IPS DF 4.7 (cell line): ENCODE data around the gene TMEM220.

Source experiments
- DNase-seq: peaks from one replicate; pipeline ENCODE4 v3.0.0-alpha.2; 2013; ENCODE audit warnings: low spot score; ENCODE audit errors: extremely low read depth

TMEM220 gene

DNA sequence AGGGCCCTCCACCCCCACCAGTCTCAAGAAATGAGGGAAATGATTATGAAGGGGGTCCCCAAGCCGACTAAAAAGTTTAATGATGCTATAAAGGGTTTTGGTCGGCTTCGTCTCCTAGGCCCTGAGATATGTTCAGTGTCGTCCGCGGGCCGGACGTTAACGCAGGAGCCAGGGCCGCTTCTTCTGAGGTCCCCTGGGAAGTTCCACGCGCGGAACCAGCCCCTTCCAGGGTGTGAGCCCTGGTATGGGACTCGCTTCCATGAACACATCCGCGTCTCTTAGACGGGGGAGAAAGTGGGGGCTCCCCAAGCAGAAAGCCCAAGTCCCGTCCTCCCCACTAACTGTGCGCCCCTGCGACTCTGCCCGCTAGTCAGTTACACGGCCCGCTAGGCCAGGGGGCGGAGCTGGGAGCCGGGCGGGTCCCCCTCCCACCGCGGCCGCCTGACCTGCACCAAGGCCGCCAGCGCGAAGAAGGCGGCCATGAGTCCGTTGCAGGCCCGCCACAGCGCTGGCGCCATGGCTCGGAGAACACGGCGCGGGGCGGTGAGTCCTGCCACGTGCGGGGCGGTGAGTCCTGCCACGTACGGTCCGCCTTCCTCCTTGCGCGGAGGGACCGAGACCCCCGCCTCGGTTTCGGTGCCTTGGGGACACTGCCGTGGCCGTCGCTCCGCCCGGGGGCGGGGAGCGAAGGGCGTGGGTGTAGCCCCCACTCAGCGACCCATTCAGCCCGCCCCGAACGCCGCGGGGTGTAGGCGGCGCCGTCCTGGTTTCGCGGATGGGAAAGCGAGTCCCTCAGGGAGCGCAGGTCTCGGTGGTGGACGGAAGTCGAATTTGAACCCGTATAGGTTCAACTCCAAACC, at the start of gene TMEM220:
Gene TMEM220, minus strand, starts transcription at position 690 of the 860 bp plus-strand sequence. Its CDS starts 172 bp downstream, at position 518.
- DNase-seq = no peak

- no peak for DNase-seq
These were observed 49.8 kb upstream of the TMEM220 start for GRCh38 chr17:10779609-10780008.

DNA sequence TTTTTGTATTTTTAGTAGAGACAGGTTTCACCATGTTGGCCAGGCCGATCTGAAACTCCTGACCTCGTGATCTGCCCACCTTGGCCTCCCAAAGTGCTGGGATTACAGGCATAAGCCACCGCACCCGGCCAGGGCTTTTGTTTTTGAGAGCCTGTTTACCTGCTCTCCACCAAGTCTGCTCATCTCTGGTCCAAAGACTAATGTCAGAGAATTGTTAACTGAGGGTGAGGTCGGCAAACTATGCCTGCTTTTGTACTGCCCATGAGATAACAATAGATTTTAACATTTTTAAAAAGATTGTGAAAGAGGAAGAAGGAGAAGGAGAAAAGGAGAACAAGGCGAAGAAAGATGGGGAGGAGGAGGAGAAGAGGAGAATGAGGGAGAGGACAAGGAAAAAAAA, 48.1 kb upstream of the TMEM220 start:
- no peak for DNase-seq

DNA sequence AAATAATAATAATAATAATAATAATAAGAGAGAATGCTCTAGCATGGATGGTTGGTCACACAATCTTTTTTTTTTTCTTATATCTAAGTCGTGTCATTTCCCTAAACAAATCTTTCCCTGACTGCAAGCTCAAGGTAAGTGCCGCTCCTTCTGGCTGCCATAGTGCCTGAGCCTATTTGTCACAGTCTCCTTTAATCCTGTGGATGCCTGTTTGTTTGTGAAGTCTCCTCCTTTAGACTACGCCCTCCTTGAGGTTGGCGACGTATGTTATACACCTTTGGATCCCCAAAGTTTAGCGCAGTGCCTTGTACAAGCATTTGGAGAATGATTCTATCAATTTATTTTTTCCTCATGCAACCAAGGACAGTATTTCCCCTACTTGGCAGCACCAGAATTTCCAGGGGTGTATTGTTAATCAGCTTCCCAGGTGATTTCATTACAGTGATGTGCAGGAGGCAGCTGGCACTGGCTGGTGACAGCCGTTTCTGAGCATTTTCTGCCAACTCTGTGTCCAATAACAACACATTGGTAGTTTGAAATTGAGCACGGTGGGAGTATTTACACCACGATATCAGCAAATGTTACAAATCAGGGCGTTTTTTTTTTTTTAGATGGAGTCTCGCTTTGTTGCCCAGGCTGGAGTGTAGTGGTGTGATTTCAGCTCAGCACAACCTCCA, 47.4 kb upstream of the TMEM220 start:
- DNase-seq = no peak

DNA sequence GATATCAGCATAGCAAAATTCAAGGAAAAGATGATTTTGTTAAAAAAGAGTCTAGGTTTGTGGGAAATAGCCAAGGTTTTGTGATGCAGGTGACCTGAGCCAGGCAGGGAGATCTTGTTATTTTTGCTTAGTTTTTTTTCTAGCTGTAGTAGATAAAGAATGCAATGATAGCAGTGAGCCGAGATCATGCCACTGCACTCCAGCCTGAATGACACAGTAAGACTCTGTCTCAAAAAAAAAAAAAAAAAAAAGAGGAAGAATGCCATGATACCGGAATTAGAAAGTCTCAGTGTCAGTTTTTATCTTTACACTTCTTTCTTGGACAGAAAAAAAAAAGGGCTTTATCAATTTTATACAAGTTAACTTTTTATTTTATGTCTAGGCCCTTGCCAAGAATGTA, 46.6 kb upstream of the TMEM220 start:
- DNase-seq = no peak

DNA sequence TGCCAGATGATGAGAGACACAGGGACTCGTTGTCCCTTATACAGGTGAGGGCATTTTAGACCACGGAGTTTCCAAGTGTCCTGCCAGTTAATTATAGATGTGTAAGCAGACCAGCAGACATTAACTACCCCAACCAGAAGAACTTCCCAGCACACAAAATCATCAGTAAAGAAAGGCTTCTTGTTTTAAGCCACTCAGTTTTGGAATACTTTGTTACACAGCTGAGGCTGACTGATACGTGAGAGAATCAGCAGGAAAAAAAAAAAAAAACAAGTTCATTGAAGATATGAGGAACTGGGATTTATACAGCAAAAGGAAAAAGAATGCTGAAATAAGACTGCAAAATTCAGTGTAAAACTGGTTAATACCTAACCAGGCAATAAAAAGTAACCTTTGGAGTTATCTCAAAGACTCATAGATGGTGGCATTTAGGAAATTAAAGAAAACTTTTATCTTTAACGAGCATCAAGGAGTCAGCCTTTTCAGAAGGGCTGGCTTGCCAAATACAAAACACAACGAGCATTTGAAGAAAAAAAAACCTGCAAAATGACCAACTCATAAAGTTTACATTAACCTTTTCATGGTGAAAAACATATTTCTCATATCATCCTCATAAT, 46.0 kb upstream of the TMEM220 start:
- DNase-seq = no peak

GRCh38 chr17:10775058-10775457, 45.2 kb upstream of the TMEM220 start:
- DNase-seq = no peak

DNA sequence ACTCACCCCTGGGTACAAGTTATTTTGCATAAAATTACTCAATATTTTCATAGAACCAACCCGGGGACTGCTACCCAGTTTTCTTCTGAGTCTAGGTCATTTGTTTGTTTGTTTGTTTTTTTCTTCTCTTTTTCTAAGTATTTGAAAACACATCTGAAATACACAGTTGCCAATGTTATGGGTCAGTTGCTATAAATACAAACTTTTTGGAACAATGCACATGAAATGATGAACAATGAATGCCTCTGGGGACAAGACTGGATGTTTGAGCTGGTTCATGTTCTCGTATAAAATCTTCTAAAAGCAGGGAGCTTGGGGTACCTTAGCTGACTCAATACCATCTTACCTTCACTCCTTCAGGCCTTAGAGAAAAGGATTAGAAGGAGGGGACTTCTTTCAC, 43.6 kb upstream of the TMEM220 start:
- no peak for DNase-seq

GRCh38 chr17:10772425-10773380, 42.9 kb upstream of the TMEM220 start:
- peak; percentile 84 for DNase-seq

DNA sequence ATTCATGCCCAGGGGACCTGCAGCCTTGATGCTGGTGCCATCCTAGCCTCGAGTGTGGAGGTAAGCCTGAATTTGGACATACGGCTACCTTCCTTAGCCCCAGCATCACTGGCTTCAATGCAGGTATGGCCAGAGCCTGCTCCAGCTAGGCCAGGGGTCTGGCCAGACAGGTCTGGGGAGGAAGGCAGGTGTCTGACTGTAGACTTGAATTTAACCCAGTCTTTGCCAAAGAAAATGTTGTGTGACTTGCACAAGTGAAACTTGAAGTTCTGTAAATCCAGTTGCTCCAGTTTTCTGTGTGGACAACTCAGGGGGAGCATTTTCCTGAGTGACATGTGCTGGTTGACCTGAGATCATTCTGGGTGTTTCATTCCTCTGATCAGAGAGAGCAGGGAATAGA, 41.3 kb upstream of the TMEM220 start:
- no peak for DNase-seq

- DNase-seq = no peak
These were observed 40.0 kb upstream of the TMEM220 start for GRCh38 chr17:10769840-10770239.

GRCh38 chr17:10768750-10769251, 39.0 kb upstream of the TMEM220 start:
- no peak for DNase-seq

DNA sequence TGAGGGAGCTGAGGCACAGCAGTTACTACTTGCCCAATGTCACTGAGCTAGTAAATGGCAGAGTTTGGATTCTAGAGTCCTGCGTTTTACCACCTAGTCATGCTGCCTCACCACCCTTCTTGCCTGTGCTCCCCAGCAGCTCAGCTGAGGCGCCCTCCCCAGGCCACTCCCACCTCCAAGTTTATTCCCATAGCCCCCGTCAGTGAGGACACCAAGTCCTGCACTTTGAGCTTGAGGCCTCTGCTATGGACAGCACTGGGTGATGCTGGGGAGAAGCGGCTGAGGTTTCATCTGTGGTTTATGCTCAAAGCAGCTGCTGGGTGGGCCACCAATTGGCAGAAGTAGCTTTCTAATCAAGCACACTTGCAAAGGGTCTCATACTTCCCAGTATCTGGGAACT, 37.4 kb upstream of the TMEM220 start:
- DNase-seq = no peak

GRCh38 chr17:10762037-10762436, 32.2 kb upstream of the TMEM220 start:
- no peak for DNase-seq

GRCh38 chr17:10761281-10761680, 31.5 kb upstream of the TMEM220 start:
- DNase-seq = no peak

GRCh38 chr17:10758062-10758461, 28.2 kb upstream of the TMEM220 start:
- DNase-seq = no peak

- no peak for DNase-seq
These were observed 27.8 kb upstream of the TMEM220 start for GRCh38 chr17:10757647-10758046.

DNA sequence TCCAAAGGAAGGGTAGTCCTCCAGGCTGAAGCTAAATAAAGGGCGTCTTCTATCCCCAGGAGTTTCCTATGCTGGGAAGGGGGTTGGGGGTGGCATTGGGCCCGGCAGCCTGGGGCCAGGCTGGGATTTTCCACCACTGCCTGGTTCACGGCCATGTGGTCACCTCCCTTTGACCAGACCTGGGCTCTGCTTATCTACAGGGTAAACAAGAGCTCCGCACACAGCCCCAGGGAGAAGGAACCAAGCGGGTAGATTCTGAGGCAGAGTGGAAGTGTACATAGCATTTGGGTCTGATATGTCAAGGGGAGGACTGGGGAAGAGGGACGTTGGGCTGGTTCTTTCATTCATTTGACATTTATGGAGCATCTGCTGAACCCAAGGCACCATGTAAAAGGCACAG, 27.2 kb upstream of the TMEM220 start:
- no peak for DNase-seq

GRCh38 chr17:10756619-10757018, 26.8 kb upstream of the TMEM220 start:
- no peak for DNase-seq

DNA sequence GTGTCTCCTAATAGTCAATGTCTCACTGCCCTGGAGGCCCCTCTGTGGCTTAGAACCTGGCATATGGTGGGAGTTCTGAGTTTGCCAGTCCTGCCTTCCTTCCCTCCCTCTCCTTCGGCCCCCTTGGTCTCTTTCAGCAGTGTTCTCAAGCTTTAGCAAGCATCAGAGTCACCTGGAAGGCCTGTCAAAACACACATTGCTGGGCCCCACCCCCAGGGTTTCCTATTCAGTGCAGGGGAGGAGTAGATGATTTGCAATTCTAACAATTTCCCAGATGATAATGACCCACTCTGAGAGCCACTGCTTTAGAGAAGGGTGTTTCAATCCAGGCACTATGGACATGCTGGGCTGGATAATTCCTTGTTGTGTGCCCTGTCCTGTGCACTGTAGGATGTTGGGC, 26.4 kb upstream of the TMEM220 start:
- no peak for DNase-seq

GRCh38 chr17:10755592-10756127, 25.8 kb upstream of the TMEM220 start:
- DNase-seq = no peak
